ENCODE measurements around the gene GABBR2.

Gene GABBR2

GRCh38 chr9:98634685-98635336, 73.9 kb downstream of the GABBR2 start:
- DNase-seq (ENCODE audit: low read depth in 2 of 2), result no peak

- no peak for DNase-seq (ENCODE audit: low read depth in 2 of 2)
Observed at GRCh38 chr9:98632839-98633238, 75.9 kb downstream of the GABBR2 start.

DNA sequence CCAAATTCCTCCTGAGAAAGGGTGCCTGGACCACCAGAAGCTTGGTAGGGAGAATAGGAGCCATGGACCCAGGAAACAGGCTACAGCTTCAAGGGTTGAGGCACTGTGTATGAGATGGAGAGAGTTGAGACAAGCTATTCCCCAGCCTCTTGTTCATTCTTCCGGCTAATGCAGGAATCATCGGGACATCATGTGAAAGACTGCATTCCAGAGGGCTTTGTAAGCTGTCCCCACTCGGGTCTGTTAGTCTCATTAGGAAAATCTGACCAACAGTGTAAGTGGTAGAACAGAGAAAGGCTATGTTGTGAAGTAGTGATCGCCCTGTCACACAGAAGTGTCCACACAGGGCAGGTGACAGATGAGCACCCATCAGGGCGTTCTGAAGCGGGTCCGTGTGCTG, 81.4 kb downstream of the GABBR2 start:
- DNase-seq (ENCODE audit: low read depth in 2 of 2), result no peak

DNA sequence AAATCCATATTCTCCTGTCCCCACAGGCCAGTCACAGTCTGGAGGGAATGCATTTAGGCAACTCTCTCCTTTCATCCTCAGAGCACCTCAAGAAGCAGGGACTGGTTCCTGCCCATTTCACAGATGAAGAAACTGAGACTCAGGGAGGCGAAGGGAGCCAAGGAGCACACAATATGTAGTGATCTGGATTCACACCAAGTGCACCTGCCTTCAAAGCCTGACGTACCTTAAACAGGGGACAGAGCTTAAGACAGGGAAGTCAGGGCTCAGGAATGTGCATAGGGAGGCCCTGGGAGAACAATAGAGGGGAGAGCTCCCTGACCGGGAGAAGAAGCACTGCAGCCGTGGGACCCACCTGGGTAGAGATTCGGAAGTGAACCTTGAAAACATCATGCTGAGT, 83.0 kb downstream of the GABBR2 start:
- no peak for DNase-seq (ENCODE audit: low read depth in 2 of 2)

DNA sequence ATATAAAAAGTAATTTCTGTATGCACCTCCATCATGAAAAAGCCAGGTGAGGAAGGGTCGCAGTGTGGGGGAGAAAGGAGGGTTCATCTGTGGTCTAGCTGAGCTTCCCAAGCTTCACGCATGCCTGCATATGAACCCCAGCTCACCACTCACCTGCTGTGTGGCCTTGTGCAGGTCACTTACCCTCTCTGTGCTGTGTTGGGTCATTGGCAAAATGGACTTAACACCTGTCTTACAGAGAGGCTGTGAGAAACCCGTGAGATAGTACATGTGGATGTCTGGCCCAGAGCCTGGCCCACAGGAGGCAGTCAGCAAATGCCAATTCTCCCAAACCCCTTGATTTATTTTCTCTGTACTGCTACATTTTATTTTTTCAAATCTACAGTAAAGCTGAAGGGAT, 88.9 kb downstream of the GABBR2 start:
- no peak for DNase-seq (ENCODE audit: low read depth in 2 of 2)

GRCh38 chr9:98615633-98616032, 93.1 kb downstream of the GABBR2 start:
- DNase-seq (ENCODE audit: low read depth in 2 of 2), result no peak

GRCh38 chr9:98614941-98615340, 93.8 kb downstream of the GABBR2 start:
- no peak for DNase-seq (ENCODE audit: low read depth in 2 of 2)

GRCh38 chr9:98612061-98612752, 96.5 kb downstream of the GABBR2 start:
- DNase-seq (ENCODE audit: low read depth in 2 of 2), result no peak

GRCh38 chr9:98611319-98611718, 97.4 kb downstream of the GABBR2 start:
- no peak for DNase-seq (ENCODE audit: low read depth in 2 of 2)

DNA sequence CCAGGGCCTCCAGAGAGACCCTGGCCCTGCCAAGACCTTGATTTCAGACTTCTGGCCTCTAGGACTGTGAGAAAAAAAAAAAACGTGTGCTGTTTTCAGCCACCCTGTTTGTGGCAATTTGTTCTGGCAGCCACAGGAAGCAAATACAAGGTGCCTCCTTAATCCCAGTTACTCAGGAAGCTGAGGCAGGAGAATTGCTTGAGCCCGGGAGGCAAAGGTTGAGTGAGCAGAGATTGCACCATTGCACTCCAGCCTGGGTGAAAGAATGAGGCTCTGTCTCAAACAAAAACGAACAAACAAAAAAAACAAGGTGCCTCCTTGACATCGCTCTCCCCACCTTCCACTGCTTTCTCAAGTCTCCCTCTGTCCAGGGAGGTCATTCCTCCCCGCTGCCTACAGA, 98.0 kb downstream of the GABBR2 start:
- DNase-seq (ENCODE audit: low read depth in 2 of 2), result no peak

DNA sequence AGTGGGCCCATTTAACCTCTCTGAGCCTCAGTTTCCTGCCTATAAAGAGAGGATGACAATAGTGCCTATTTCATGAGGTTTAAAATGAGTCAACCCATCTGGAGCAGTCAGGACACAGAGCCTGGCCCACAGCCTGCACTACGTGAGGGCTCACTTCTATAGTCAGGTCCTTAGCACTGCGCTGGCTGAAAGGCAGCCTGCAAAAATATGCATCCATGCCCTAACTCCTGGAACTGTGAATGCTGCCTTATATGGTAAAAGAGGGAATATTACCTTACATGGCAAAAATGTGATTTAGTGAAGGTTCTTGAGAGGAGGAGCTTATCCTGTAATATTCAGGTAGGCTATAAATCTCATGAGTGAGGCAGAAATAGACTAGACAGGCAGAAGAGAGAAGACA, 98.5 kb downstream of the GABBR2 start:
- no peak for DNase-seq (ENCODE audit: low read depth in 2 of 2)

GRCh38 chr9:98609646-98610045, 99.1 kb downstream of the GABBR2 start:
- DNase-seq (ENCODE audit: low read depth in 2 of 2), result no peak

GRCh38 chr9:98607787-98608186, 100.9 kb downstream of the GABBR2 start:
- DNase-seq (ENCODE audit: low read depth in 2 of 2), result no peak

DNA sequence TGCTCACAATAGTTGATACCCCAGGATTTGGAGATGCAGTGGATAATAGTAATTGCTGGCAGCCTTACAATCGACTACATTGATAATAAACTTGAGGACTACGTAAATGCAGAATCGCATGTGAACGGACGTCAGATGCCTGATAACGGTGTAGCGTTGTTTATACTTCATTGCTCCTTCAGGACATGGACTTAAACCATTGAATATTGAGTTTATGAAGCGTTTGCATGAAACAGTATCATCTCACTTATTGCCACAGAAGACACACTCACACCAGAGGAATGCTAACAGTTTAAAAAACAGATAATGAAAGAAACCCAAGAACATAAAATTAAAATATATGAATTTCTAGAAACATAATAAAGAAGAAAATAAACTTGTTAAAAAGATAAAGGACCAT, 101.6 kb downstream of the GABBR2 start:
- DNase-seq (ENCODE audit: low read depth in 2 of 2), result no peak

DNA sequence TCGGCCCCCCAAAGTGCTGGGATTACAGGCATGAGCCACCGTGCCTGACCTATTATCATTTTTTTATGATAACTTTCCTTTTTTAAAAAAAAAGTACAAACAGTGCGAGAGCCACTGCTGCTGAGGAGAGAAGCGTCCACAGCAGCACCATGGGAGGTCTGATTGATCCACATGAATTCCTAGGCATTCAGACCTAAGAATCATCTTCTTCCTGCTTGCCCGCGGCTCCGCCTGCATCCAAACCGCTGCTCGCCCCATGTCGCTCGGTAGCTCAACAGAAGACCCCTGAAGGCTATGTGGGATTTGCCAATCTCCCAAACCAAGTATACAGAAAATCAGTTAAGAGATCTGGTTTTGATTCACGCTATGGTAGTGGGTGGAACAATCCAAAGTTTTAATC, 102.0 kb downstream of the GABBR2 start:
- no peak for DNase-seq (ENCODE audit: low read depth in 2 of 2)

DNA sequence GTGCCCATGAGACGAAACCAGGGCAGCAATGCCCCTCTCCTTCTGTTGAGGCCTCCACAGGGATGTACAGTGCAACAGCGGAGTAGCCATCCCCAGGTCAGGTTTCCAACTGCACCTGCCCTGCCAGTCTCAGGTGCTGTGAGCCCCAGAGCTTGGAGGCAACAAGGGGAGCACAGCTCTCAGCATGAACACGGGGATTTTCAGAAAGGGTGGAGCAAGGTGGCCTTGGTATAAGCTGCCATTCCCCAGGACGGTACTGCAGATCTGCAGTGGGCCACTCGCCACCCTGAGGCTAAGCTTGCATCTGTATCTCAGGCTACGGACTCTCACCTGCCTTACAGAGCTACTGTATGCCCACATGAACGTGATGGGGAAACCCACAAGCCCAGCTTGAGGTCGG, 103.6 kb downstream of the GABBR2 start:
- DNase-seq (ENCODE audit: low read depth in 2 of 2), result no peak

GRCh38 chr9:98603821-98604383, 104.8 kb downstream of the GABBR2 start:
- DNase-seq (ENCODE audit: low read depth in 2 of 2), result no peak

- no peak for DNase-seq (ENCODE audit: low read depth in 2 of 2)
Observed at GRCh38 chr9:98602839-98603500, 105.8 kb downstream of the GABBR2 start.

DNA sequence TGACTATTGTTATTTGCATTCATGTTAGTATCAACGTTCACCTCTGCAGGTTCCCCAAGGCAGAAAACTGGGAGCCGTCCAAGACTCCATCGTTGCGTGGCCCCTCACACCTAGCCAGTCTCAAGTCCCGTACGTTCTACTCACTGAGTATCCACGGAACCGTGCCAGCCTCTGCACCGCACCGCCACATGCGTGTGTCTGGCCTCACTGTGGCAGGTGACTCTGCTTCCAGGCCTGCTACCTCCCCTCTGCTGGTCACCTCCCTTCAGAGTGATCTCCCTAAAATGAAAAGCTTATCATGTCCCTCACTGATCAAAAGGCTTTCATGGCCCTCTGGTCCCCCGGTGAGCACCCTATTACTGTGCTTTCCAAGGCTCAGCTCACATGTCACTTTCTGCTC, 108.1 kb downstream of the GABBR2 start:
- DNase-seq (ENCODE audit: low read depth in 2 of 2), result no peak

- DNase-seq (ENCODE audit: low read depth in 2 of 2), result no peak
Observed at GRCh38 chr9:98599566-98600216, 109.0 kb downstream of the GABBR2 start.

DNA sequence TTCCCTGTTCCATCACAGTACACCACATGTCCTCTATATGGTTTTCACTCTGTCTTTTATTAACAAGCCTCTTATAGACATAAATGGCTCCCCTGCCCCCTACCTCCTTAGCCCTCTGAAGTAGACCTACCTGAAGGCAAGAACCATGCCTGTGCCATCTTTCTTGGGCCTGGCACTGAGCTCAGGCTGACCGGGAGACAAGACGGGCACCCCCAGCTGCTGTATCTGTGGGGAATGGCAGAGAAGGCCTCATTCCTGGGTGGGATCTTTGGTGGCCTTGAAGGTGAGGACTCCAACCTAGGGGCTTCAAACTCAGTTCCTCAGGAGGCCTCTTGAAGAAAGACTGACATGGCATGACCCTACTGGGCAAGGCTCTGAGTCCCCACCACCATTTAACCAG, 109.9 kb downstream of the GABBR2 start:
- no peak for DNase-seq (ENCODE audit: low read depth in 2 of 2)

DNA sequence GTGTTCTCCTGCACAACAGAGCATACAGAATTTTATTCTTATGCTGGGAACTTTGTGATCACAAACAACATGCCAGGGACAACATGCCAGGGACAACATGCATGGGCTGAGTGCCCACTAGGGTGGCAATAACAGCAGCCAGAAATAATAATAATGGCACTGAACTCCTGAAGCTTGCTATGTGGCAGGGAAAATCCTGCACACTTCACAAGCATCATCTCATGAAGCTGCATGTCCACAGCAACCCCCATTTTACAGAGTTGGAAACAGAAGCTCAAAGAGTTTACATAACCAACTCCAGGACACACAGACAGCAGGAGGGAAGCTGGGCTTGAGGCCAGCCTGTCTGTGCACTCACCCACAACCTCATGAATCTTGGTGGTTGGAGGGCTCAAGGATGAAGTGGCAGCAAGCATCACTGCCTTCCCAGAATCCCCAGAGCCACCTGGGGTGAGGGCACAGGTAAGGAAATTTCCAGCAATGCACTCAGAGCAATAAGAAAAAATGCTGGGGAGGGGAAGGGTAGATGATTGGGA, 111.4 kb downstream of the GABBR2 start:
- DNase-seq (ENCODE audit: low read depth in 2 of 2), result no peak
